NCI-H187 treated with DMSO at 0.1 percent for 48 hours (cell line): ENCODE measurements around the gene SPTBN4.

ENCODE experiments used
- DNase-seq: peaks from one replicate; lab custom pipeline; 2025; lab: John Stamatoyannopoulos, UW

Gene SPTBN4

GRCh38 chr19:40604647-40605215 lies 137.9 kb downstream of the SPTBN4 start:
- DNase-seq: no peak

- DNase-seq: no peak
Measured at GRCh38 chr19:40605216-40605971, 138.6 kb downstream of the SPTBN4 start.

GRCh38 chr19:40607311-40608239 lies 140.8 kb downstream of the SPTBN4 start:
- DNase-seq: no peak

- no peak for DNase-seq
Measured at GRCh38 chr19:40608240-40608621, 141.4 kb downstream of the SPTBN4 start.

GRCh38 chr19:40608957-40609356 lies 142.2 kb downstream of the SPTBN4 start:
- DNase-seq: no peak

GRCh38 chr19:40609561-40610395 lies 143.0 kb downstream of the SPTBN4 start:
- no peak for DNase-seq

- no peak for DNase-seq
Measured at GRCh38 chr19:40610396-40611064, 143.7 kb downstream of the SPTBN4 start.

GRCh38 chr19:40611096-40611495 lies 144.3 kb downstream of the SPTBN4 start:
- DNase-seq: no peak

GRCh38 chr19:40611900-40612698 lies 145.3 kb downstream of the SPTBN4 start:
- DNase-seq: no peak

GRCh38 chr19:40612831-40613689 lies 146.3 kb downstream of the SPTBN4 start:
- DNase-seq: no peak

- peak; percentile 74 for DNase-seq
Measured at GRCh38 chr19:40613690-40614621, 147.2 kb downstream of the SPTBN4 start.

GRCh38 chr19:40614622-40615411 lies 148.0 kb downstream of the SPTBN4 start:
- peak; percentile 69 for DNase-seq

GRCh38 chr19:40616178-40616577 lies 149.4 kb downstream of the SPTBN4 start:
- DNase-seq: no peak

GRCh38 chr19:40616941-40617340 lies 150.1 kb downstream of the SPTBN4 start:
- DNase-seq: no peak

GRCh38 chr19:40617961-40618360 lies 151.2 kb downstream of the SPTBN4 start:
- DNase-seq: no peak

GRCh38 chr19:40619333-40620160 lies 152.7 kb downstream of the SPTBN4 start:
- no peak for DNase-seq

GRCh38 chr19:40620161-40620485 lies 153.3 kb downstream of the SPTBN4 start:
- no peak for DNase-seq
